Muscle layer of colon (tissue), 2 donors: ENCODE measurements around the gene PSMC3.

Experiments used
- H3K27ac ChIP-seq: one replicate; pipeline ENCODE4 v1.7.0; 2013; ENCODE audit warnings: low read depth, mild to moderate bottlenecking, low read length, moderate library complexity
- H3K27me3 ChIP-seq, 2 donors: one replicate each; pipeline ENCODE4 v1.7.0; 2013; ENCODE audit warnings: low read length in 2 of 2, mild to moderate bottlenecking in 2 of 2; ENCODE audit not compliant: insufficient read depth in 2 of 2, control insufficient read depth in 1 of 2
- H3K36me3 ChIP-seq: one replicate; pipeline ENCODE4 v1.7.0; 2013; ENCODE audit warnings: mild to moderate bottlenecking, low read length; ENCODE audit not compliant: insufficient read depth
- H3K4me1 ChIP-seq: one replicate; pipeline ENCODE4 v1.7.0; 2013; ENCODE audit warnings: mild to moderate bottlenecking, low read length; ENCODE audit not compliant: insufficient read depth
- H3K4me3 ChIP-seq, 2 donors: one replicate each; pipeline ENCODE4 v1.7.0; 2013; ENCODE audit warnings: low read length in 2 of 2, low read depth in 1 of 2, mild to moderate bottlenecking in 1 of 2, moderate library complexity in 1 of 2
- H3K9ac ChIP-seq: one replicate; pipeline ENCODE4 v1.7.0; 2013; ENCODE audit warnings: low read length
- H3K9me3 ChIP-seq: one replicate; pipeline ENCODE4 v1.7.0; 2013; ENCODE audit warnings: mild to moderate bottlenecking, low read length
- donor health status: abdominal sarcoma.
- donor health status: Adenocarcinoma of cecum.

Gene PSMC3

DNA sequence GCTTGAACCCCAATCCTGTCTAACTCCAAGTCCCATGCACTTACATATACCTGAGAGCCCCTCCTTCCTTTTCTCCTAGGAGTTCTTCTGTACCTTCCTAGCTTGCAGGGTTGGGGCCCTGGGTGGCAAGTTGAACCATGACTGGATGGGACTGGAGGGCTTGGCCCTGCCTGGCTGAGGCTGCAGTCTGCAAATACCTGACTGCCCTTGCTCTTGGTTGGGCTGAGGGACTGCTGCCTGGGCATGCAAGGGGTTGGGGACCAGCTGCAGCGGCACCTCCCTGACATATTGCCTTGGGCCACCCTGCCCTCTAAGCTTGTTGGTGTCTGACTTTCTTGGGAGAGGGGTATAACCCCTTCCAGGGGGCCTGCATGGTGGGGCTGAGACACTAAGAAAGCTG, 27.7 kb downstream of the PSMC3 start:
- Histone ChIP-seq H3K9me3 (no peaks in the 10 kb centered on the region), H3K4me1 (peaks cover 15% of the 10 kb centered on the region), H3K36me3 (no peaks in the 10 kb centered on the region), H3K27me3 (no peaks in the 10 kb centered on the region), H3K9ac (no peak overlapping the region), H3K27ac (no peak overlapping the region), H3K4me3 (no peak overlapping the region)

DNA sequence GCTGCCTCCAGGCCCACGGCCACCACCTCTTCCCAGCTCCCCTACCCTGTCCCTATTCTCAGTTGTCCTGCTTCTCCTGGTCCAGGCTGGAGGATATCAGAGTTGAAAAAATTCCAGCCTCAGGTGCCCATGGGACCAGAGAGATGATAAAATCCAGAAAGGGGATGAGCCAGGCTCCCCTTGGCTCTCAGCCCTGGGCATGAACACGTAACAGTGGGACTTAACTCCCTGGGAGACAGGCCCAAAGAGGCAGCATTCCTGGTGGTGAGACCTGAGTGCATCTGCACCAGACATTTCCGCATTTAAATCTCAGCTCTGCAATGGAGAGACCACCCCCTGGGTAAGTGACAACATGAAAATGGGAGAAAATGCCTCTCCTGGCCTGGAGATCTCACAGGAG, 28.2 kb downstream of the PSMC3 start:
- H3K27me3 ChIP-seq: no peaks in the 10 kb centered on the region
- H3K27ac ChIP-seq: no peak overlapping the region
- no peaks in the 10 kb centered on the region for H3K9me3 ChIP-seq
- no peaks in the 10 kb centered on the region for H3K36me3 ChIP-seq
- H3K4me3 ChIP-seq: no peak overlapping the region
- H3K4me1 ChIP-seq: peaks cover 15% of the 10 kb centered on the region
- H3K9ac ChIP-seq: no peak overlapping the region

DNA sequence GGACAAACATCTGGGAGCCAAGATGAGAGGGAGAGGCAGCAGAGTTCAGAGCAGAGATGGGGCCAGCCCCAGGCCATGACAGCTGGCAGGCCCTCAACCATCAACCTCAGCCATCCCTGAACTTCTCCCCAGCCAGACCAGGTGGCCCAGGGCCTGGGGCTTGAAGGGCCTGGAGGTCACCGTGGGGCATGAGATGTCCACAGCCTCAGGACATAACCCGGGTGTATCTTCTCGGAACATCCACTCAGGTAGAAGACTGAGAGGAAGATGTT, 30.3 kb downstream of the PSMC3 start:
- Histone ChIP-seq H3K27me3 (no peaks in the 10 kb centered on the region), H3K36me3 (no peaks in the 10 kb centered on the region), H3K9ac (no peak overlapping the region), H3K4me1 (peaks cover 15% of the 10 kb centered on the region), H3K4me3 (no peak overlapping the region), H3K27ac (no peak overlapping the region), H3K9me3 (no peaks in the 10 kb centered on the region)

GRCh38 chr11:47395223-47396048, 30.8 kb downstream of the PSMC3 start:
- Histone ChIP-seq H3K27me3 (no peaks in the 10 kb centered on the region), H3K4me3 (no peak overlapping the region), H3K9ac (no peak overlapping the region), H3K9me3 (no peaks in the 10 kb centered on the region), H3K27ac (peak overlapping the region; percentile 12), H3K36me3 (no peaks in the 10 kb centered on the region), H3K4me1 (peaks cover 10% of the 10 kb centered on the region)

DNA sequence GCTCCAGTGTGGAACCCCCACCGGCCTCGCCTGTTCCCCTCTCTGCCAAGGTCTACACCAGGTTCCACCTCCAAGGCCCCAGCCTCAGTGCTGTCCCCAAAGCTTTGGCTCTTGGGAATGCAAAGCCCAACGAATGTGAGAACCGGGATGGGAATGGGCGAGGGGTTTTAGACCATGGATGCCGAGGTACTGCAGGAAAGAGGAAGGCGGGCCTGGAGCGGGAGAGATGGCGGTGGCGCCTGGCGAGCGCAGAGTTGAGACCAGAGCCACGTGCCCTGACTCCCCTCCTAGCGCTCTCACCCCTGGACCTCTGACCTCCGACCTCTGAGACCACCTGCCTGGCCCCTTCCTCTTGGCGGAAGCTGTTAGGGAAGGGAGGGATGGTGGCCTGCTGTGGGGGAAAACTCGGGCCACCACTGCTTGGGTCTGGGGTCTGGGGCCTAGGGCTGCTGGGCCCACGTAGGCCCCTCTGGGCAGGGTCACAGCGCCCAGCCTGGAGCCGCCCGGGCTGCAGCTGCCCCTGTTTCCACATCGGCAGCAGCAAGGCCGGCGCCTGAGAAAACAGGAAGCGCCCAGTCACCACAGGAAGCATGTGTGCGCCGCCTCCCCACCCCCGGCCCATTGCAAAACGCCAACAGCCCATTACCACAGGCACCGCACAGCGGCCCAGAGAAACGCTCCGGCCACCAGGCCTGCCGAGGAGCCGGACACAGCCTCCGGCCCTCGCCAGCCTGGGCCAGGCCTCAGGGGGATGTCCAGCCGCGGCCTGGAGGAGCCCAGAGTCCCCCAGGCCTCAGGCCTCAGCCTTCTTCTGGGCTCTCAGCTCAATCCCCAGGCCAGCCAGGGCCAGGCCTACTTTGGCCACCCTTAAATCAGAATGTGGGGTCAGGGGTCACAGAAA, 31.7 kb downstream of the PSMC3 start:
- H3K27me3 ChIP-seq: no peaks in the 10 kb centered on the region
- H3K4me3 ChIP-seq: no peak overlapping the region
- no peaks in the 10 kb centered on the region for H3K36me3 ChIP-seq
- no peaks in the 10 kb centered on the region for H3K9me3 ChIP-seq
- no peak overlapping the region for H3K9ac ChIP-seq
- peaks cover 5% of the 10 kb centered on the region for H3K4me1 ChIP-seq
- H3K27ac ChIP-seq: peak overlapping the region; percentile 23

DNA sequence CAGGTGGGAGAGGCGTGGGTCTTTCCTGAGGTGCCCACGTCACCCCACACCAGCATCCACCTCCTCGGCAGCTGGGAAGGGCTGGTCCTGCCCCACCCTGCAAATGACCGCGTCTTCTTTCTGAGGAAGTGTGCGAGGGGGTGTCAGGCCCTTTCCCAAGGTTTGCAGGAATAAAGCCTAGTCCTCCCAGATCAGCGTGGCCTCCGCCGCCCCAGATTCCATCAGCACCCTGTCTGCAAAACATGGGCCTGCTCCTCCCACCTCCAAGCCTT, 32.3 kb downstream of the PSMC3 start:
- Histone ChIP-seq H3K36me3 (no peaks in the 10 kb centered on the region), H3K4me3 (no peak overlapping the region), H3K27ac (no peak overlapping the region), H3K9me3 (no peaks in the 10 kb centered on the region), H3K27me3 (no peaks in the 10 kb centered on the region), H3K9ac (no peak overlapping the region), H3K4me1 (peaks cover 4% of the 10 kb centered on the region)

DNA sequence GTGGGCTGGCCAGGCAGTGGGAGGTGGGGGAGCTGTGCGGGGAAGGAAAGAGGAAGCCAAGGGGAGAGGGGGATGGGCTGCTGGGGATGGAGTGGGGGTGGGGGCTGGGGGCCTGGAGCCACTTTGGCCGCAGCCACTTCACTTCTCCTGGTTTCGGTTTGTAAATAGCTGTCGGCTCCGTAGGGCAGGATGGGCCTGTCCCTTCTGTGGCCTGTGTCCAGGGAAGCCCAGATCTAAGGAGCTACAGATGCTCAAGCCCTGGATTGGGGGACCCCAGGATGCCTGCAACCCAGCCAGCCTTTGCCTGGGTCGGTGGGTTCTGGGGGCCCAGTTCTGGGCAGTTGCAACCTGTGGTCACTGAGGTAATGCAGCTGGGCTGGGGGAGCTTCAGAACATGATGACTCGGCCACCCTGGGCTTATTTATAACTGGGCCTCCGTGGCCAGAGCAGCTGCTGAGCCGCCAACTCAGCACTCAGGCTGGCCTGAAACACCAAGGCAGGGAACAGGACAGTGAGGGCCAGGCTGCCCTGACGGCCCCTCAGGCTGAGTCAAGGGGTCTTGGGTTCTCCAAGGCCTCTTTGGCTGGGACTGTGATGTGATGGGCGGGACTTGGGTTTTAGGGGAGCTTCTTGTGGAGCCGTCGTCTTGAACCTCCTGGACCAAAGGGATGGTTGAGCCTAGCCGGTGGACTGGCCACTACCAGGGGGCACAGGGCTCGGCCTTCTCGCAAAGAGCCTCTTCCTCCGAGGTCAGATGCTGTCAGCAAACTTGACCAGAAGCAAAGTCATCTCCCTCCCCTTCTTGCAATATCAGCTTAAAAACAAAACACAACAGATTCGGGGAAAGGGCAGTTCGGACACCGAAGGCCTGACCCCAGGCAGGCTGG, 32.8 kb downstream of the PSMC3 start:
- no peaks in the 10 kb centered on the region for H3K36me3 ChIP-seq
- H3K4me3 ChIP-seq: no peak overlapping the region
- no peak overlapping the region for H3K27ac ChIP-seq
- H3K9me3 ChIP-seq: no peaks in the 10 kb centered on the region
- no peaks in the 10 kb centered on the region for H3K27me3 ChIP-seq
- H3K9ac ChIP-seq: no peak overlapping the region
- peaks cover 4% of the 10 kb centered on the region for H3K4me1 ChIP-seq

DNA sequence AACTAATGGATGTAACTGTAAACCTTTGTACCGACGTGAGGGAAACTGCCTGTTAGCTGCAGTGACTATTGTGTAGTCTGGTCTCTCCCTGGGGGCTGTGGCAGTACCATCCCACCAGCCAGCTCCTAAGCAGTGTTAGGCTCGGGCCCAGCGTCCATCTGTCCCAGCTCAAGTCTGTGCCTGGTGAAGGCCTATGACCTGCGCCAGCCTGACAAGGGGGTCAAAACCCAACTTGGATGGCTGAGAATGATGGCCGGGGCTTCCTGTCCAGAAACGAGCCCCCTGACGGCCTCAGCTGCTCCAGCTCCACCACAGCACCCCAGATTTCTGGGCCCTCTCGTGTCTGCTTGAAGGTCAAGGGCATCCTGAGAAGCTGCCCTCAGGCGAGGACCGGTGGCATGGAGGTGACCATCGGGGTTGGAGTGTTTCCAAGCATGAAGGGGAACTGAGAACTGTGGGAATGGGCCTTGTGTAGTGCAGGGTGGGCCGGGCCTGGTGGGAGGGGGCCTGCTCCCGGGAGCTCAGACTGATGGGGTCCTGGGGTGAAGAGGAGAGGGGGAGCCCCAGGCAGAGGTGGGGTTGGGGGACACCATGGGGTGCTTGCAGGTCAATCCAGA, 33.6 kb downstream of the PSMC3 start:
- Histone ChIP-seq H3K4me1 (no peaks in the 10 kb centered on the region), H3K4me3 (no peak overlapping the region), H3K36me3 (no peaks in the 10 kb centered on the region), H3K9ac (no peak overlapping the region), H3K27ac (no peak overlapping the region), H3K9me3 (no peaks in the 10 kb centered on the region), H3K27me3 (no peaks in the 10 kb centered on the region)

DNA sequence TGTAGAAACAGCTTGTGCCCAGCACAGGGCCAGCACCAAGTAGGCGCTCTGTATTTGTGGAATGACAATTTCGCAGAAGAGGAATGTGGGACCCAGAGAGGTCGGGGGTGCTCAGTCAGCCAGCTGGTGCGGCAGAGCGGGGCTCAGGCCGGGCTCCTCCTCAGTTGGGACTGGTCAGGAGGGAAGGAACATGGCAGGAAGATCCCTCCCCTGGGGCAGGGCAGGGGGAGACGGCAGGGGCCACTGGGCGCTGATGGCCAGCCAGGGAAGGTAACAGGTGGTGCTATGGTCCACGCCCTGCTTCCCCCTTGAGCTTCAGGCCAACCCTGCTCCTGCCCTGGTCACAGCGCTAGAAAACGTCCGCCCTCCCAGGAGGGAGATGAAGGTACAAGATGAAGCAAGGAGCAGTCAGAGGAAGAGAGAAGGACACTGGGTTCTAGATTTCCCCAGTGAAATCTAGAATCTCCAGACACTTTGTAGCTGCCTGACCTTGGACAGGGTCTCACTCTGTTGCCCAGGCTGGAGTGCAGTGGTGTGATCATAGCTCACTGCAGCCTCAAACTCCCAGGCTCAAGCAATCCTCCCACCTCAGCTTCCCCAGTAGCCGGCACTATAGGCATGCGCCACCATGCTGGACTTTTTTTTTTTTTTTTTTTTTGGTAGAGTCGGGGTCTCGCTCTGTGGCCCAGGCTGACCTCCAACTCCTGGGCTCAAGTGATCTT, 34.4 kb downstream of the PSMC3 start:
- H3K9me3 ChIP-seq: no peaks in the 10 kb centered on the region
- H3K4me3 ChIP-seq: no peak overlapping the region
- H3K27ac ChIP-seq: no peak overlapping the region
- H3K9ac ChIP-seq: no peak overlapping the region
- no peaks in the 10 kb centered on the region for H3K27me3 ChIP-seq
- no peaks in the 10 kb centered on the region for H3K36me3 ChIP-seq
- no peaks in the 10 kb centered on the region for H3K4me1 ChIP-seq

DNA sequence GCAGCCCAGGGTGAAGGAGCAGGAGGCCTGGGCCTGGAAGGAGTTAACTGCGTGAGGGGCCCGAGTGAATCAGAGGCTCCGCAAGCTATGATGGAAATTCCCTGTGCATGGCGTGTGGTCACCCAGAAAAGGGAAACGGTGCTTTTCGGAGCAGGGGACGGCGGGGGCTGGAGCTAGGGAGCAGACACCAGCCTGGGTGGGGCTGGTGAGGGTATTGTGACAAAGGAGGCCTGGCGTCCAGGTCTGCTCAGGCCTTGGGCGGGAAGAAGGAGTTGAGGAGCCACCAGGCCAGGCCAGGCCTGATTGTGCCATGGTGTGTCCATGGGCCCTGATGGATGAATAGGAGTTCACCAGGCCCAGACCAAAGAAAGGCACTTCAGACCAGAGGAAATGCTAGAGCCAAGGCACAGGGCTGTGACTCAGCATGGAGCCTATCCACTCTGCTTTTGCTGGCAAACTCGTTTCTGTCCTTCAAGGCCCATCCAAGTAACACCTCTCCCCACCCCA, 35.1 kb downstream of the PSMC3 start:
- Histone ChIP-seq H3K9ac (no peak overlapping the region), H3K36me3 (no peaks in the 10 kb centered on the region), H3K27me3 (no peaks in the 10 kb centered on the region), H3K4me3 (no peak overlapping the region), H3K4me1 (no peaks in the 10 kb centered on the region), H3K27ac (no peak overlapping the region), H3K9me3 (no peaks in the 10 kb centered on the region)
